Heart left ventricle (tissue), 16 donors: Measurements from ENCODE around the gene NKD1. TPM values are rescaled to one million over a fixed set of nuclear protein-coding genes. Genes with fewer than 3 reads are reported as not detected.

Experiments
- ATAC-seq, 4 donors: fragments of 200-7000 bp; cut with Tn5 transposase; one replicate each; pipeline ENCODE4 v1.9.1; 2020 to 2022; ENCODE audit warnings: moderate library complexity in 4 of 4, mild to moderate bottlenecking in 3 of 4, moderate number of reproducible peaks in 1 of 4
- DNase-seq, 5 donors: peaks; one replicate each; pipeline ENCODE4 v3.0.0-alpha.2; 2020
- H3K27ac ChIP-seq, 12 donors: fragments of 200-600 bp; sonication (generic) in 4 of 12; one replicate each; pipeline versions ENCODE4 v1.5.0 to v1.8.0; 2016 to 2022; ENCODE audit warnings: mild to moderate bottlenecking in 2 of 12
- H3K27me3 ChIP-seq, 9 donors: fragments of 200-600 bp; sonication (generic) in 2 of 9; one replicate each; pipeline versions ENCODE4 v1.5.1 to v1.8.0; 2016 to 2022; ENCODE audit warnings: mild to moderate bottlenecking in 3 of 9
- H3K36me3 ChIP-seq, 9 donors: fragments of 200-600 bp; sonication (generic) in 2 of 9; one replicate each; pipeline versions ENCODE4 v1.5.0 to v1.8.0; 2018 to 2022; ENCODE audit warnings: mild to moderate bottlenecking in 2 of 9
- H3K4me1 ChIP-seq, 12 donors: fragments of 200-600 bp; sonication (generic) in 4 of 12; one replicate each; pipeline versions ENCODE4 v1.5.0 to v1.8.0; 2016 to 2022; ENCODE audit warnings: mild to moderate bottlenecking in 3 of 12
- H3K4me3 ChIP-seq, 12 donors: fragments of 200-600 bp; sonication (generic) in 4 of 12; one replicate each; pipeline versions ENCODE4 v1.5.0 to v1.8.0; 2017 to 2022; ENCODE audit warnings: mild to moderate bottlenecking in 9 of 12, moderate library complexity in 4 of 12
- H3K9me3 ChIP-seq, 12 donors: fragments of 200-600 bp; sonication (generic) in 4 of 12; one replicate each; pipeline versions ENCODE4 v1.5.0 to v1.8.0; 2016 to 2022; ENCODE audit warnings: mild to moderate bottlenecking in 1 of 12
- POLR2A ChIP-seq, 2 donors: fragments of 450-650 bp; IDR thresholded peaks; one replicate each; pipeline ENCODE4 v1.6.1; 2017; ENCODE audit warnings: antibody characterized with exemption in 2 of 2, mild to moderate bottlenecking in 2 of 2, moderate library complexity in 2 of 2
- WGBS, 4 donors: extraction: QIAGEN DNeasy Blood & Tissue Kit in 2 of 4; methylation state at CpG; one replicate each; pipeline versions ENCODE4 v1.1.5 to v1.1.7; 2013 to 2018; 5-methylcytosine and 5-hydroxymethylcytosine counted together
- intact Hi-C, 10 donors: fragments of 100-400 bp; cut with DNase I; formaldehyde crosslinking; loops; one replicate each; pipeline versions ENCODE4 v1.11.1 to v1.14.2; 2022
- polyA plus RNA-seq, 2 donors: library from polyadenylated mRNA; stranded (reverse); fragments of 200-250 nt; gene quantifications; one replicate each; pipeline ENCODE4 v1.2.3, GENCODE V29; 2013
- total RNA-seq, 9 donors: library from RNA; depleted of rRNA in 2 of 9; stranded (reverse); fragments of >200 nt in 2 of 9; fragmentation: NEBNext Ultra II Directional in 3 of 9; extraction: Animal tissue kit (Norgen Biotek cat#: 25700) in 3 of 9; gene quantifications; one replicate each; pipeline versions ENCODE4 v1.1.0 to v1.2.4, GENCODE V29; 2016 to 2023
- TF ChIP-seq, protein P1 (sequence below), 12 donors: fragments of 200-600 bp; sonication (generic) in 4 of 12; IDR thresholded peaks; one replicate each; pipeline versions ENCODE4 v1.5.0 to v1.8.0; 2018 to 2022; ENCODE audit warnings: antibody characterized with exemption in 12 of 12, mild to moderate bottlenecking in 5 of 12
- donor health status: ischemic (EF 13 %, LVEDD 7.1; RV severe dilation, severe dysfunction).
- donor health status: healthy with polysubstance abuse.
- donor health status: DM: no; HTN: yes; CAD: no.
- donor health status: DM: no; HTN: no; CAD: no.
- donor health status: ischemic (EF 25% LVEDD 6.9; RV normal size, moderate dysfunction).
- donor health status: ischemic (EF 25% LVEDD 5.7; RV mildly dilated, moderate dysfunction).
- donor health status: healthy.
- donor health status: DM: yes; HTN: yes; CAD: no.
- donor health status: ischemic (EF 35%, LVEDD 5.7; RV mildly dilated, moderate dysfunction).
- donor health status: nonischemic (EF 11% LVEDD 7.7; RV severe dilation, severe dysfunction).
- donor health status: DM: yes; HTN: yes; CAD: no.
- donor health status: PGD.
- donor health status: ischemic (EF 29% LVEDD 5.4; RV normal size, mild dysfunction).
- donor health status: nonischemic (EF 23%, LVEDD 6.1; RV moderate dilation, normal function).

NKD1 gene
- total and polyA plus RNA-seq, 11 donors, result 0.05 to 1.0 (median 0.26) TPM

GRCh38 chr16:50549561-50549915 lies 1.3 kb downstream of the NKD1 start:
- ATAC-seq, result no peak
- TF ChIP-seq POLR2A (IDR thresholded peaks at IDR 0.05), result no peak
- TF ChIP-seq, protein P1, sequence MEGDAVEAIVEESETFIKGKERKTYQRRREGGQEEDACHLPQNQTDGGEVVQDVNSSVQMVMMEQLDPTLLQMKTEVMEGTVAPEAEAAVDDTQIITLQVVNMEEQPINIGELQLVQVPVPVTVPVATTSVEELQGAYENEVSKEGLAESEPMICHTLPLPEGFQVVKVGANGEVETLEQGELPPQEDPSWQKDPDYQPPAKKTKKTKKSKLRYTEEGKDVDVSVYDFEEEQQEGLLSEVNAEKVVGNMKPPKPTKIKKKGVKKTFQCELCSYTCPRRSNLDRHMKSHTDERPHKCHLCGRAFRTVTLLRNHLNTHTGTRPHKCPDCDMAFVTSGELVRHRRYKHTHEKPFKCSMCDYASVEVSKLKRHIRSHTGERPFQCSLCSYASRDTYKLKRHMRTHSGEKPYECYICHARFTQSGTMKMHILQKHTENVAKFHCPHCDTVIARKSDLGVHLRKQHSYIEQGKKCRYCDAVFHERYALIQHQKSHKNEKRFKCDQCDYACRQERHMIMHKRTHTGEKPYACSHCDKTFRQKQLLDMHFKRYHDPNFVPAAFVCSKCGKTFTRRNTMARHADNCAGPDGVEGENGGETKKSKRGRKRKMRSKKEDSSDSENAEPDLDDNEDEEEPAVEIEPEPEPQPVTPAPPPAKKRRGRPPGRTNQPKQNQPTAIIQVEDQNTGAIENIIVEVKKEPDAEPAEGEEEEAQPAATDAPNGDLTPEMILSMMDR (IDR thresholded peaks at IDR 0.05), result no peak
- 74 to 89% (median 79%) methylated on average over 7 of the region's 7 CpGs for WGBS, 4 donors
- intact Hi-C loops, result loop anchor here in 2 of 10 donors (10.0 kb wide), 2 partner anchors 65 to 175 kb away; no protein-coding TSS in a partner anchor
- Histone ChIP-seq H3K4me1 (peaks cover 0 to 18% (median 7%) of the 10 kb centered on the region in 12 donors), H3K9me3 (no peaks in the 10 kb centered on the region), H3K36me3 (no peaks in the 10 kb centered on the region), H3K4me3 (peak overlapping the region in 3 of 12 donors; percentile 65 to 80 (median 75)), H3K27ac (no peak overlapping the region), H3K27me3 (peaks cover 0 to 30% (median 11%) of the 10 kb centered on the region in 9 donors)
- no peak for DNase-seq

DNA sequence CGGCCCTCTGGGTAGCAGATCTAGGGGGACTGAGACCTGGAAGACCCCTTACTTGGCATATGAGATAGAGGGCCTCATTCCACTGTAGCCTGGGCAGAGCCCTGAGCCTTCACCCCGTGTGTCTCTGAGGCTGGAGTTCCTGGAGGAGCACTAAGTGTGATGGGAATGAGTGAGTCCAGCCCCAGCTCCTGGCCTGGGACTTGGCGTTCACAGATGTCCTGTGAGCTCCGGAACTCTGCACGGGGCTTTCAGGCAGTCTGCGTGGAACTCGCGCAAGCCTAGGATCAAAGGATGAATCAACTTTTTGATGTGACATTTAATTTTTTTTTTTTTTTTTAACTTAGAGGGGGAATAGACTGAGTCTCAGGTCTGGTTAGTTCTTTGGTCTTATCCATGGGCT lies 1.8 kb downstream of the NKD1 start:
- no peak for TF ChIP-seq POLR2A (IDR thresholded peaks at IDR 0.05)
- TF ChIP-seq, protein P1 (IDR thresholded peaks at IDR 0.05), result no peak
- Histone ChIP-seq H3K27ac (no peak overlapping the region), H3K27me3 (peaks cover 0 to 30% (median 11%) of the 10 kb centered on the region in 9 donors), H3K9me3 (no peaks in the 10 kb centered on the region), H3K4me3 (peak overlapping the region in 2 of 12 donors; percentile 75 to 80), H3K4me1 (peaks cover 0 to 18% (median 7%) of the 10 kb centered on the region in 12 donors), H3K36me3 (no peaks in the 10 kb centered on the region)
- 73 to 81% (median 79%) methylated on average over 8 of the region's 8 CpGs for WGBS, 4 donors
- ATAC-seq (no peak), DNase-seq (no peak)
- intact Hi-C loops, result loop anchor here in 1 of 10 donors (10.0 kb wide), 1 partner anchor 165 kb away; no protein-coding TSS in a partner anchor

GRCh38 chr16:50550866-50551641 lies 2.9 kb downstream of the NKD1 start:
- no peak overlapping the region for H3K27ac ChIP-seq
- H3K36me3 ChIP-seq, result no peaks in the 10 kb centered on the region
- intact Hi-C loops, result loop anchor here in 1 of 10 donors (10.0 kb wide), 1 partner anchor 166 kb away; no protein-coding TSS in a partner anchor
- 71 to 80% (median 76%) methylated on average over 8 to 9 of the region's 9 CpGs for WGBS, 4 donors
- no peaks in the 10 kb centered on the region for H3K9me3 ChIP-seq
- H3K4me1 ChIP-seq, result peaks cover 0 to 18% (median 7%) of the 10 kb centered on the region in 12 donors
- TF ChIP-seq, protein P1 (IDR thresholded peaks at IDR 0.05), result no peak
- TF ChIP-seq POLR2A (IDR thresholded peaks at IDR 0.05), result no peak
- DNase-seq, result no peak
- peaks cover 0 to 27% (median 11%) of the 10 kb centered on the region in 9 donors for H3K27me3 ChIP-seq
- no peak for ATAC-seq
- H3K4me3 ChIP-seq, result no peak overlapping the region

GRCh38 chr16:50552476-50553101 lies 4.4 kb downstream of the NKD1 start:
- intact Hi-C loops, result loop anchor here in 1 of 10 donors (10.0 kb wide), 1 partner anchor 168 kb away; no protein-coding TSS in a partner anchor
- H3K36me3 ChIP-seq, result no peaks in the 10 kb centered on the region
- 92 to 97% (median 95%) methylated on average over 7 of the region's 7 CpGs for WGBS, 4 donors
- TF ChIP-seq, protein P1 (IDR thresholded peaks at IDR 0.05), result no peak
- TF ChIP-seq POLR2A (IDR thresholded peaks at IDR 0.05), result no peak
- ATAC-seq (no peak), DNase-seq (no peak)
- peaks cover 0 to 5% (median 0%) of the 10 kb centered on the region in 12 donors for H3K9me3 ChIP-seq
- H3K4me3 ChIP-seq, result no peak overlapping the region
- peaks cover 0 to 11% (median 1%) of the 10 kb centered on the region in 9 donors for H3K27me3 ChIP-seq
- H3K27ac ChIP-seq, result no peak overlapping the region
- H3K4me1 ChIP-seq, result peaks cover 0 to 14% (median 3%) of the 10 kb centered on the region in 12 donors
